Tibial artery (tissue), 4 donors: ENCODE data around the gene TGFB1I1.

Source experiments
- DNase-seq, 2 donors: peaks; one replicate each; pipeline ENCODE4 v3.0.0-alpha.2; 2019
- H3K27ac ChIP-seq, 2 donors: fragments of 200-600 bp; sonication (generic) in 1 of 2; 1 replicate in 1 of 2; 2 replicates in 1 of 2; pipeline ENCODE4 v1.5.1; 2018 to 2019; ENCODE audit warnings: mild to moderate bottlenecking in 1 of 2
- H3K27me3 ChIP-seq, 2 donors: fragments of 200-600 bp; sonication (generic) in 1 of 2; one replicate each; pipeline versions ENCODE4 v1.5.1 to v1.6.0; 2016 to 2019
- H3K36me3 ChIP-seq, 3 donors: fragments of 200-600 bp; sonication (generic) in 2 of 3; one replicate each; pipeline ENCODE4 v1.5.1; 2016 to 2019; ENCODE audit warnings: mild to moderate bottlenecking in 2 of 3
- H3K4me1 ChIP-seq, 4 donors: fragments of 200-600 bp; sonication (generic) in 2 of 4; 1 replicate in 3 of 4; 2 replicates in 1 of 4; pipeline ENCODE4 v1.5.1; 2016 to 2019
- H3K4me3 ChIP-seq, 2 donors: fragments of 200-600 bp; sonication (generic) in 1 of 2; 1 replicate in 1 of 2; 2 replicates in 1 of 2; pipeline ENCODE4 v1.5.1; 2018 to 2019; ENCODE audit warnings: mild to moderate bottlenecking in 2 of 2
- H3K9me3 ChIP-seq, 3 donors: fragments of 200-600 bp; sonication (generic) in 1 of 3; one replicate each; pipeline ENCODE4 v1.5.1; 2016 to 2019
- CTCF ChIP-seq, 2 experiments: fragments of 200-600 bp in 1 of 2; fragments of 450-650 bp in 1 of 2; IDR thresholded peaks; one replicate each; pipeline ENCODE4 v1.5.1; 2017 to 2019; ENCODE audit warnings: antibody characterized with exemption in 2 of 2, mild to moderate bottlenecking in 1 of 2, moderate library complexity in 1 of 2
- intact Hi-C: fragments of 100-400 bp; cut with DNase I; formaldehyde crosslinking; loops from one replicate; pipeline ENCODE4 v1.15.0; 2023; ENCODE audit warnings: low total_unique reads

Gene TGFB1I1

GRCh38 chr16:31513126-31513525, 41.2 kb downstream of the TGFB1I1 start:
- Histone ChIP-seq H3K27ac (no peak overlapping the region), H3K36me3 (no peaks in the 10 kb centered on the region), H3K4me3 (no peak overlapping the region), H3K27me3 (no peaks in the 10 kb centered on the region), H3K9me3 (no peaks in the 10 kb centered on the region), H3K4me1 (peaks cover 0 to 11% (median 2%) of the 10 kb centered on the region in 4 donors)
- intact Hi-C loops: no loop called here
- TF ChIP-seq CTCF (IDR thresholded peaks at IDR 0.05): no peak
- no peak for DNase-seq

GRCh38 chr16:31513884-31514283, 41.9 kb downstream of the TGFB1I1 start:
- H3K27ac ChIP-seq: no peak overlapping the region
- no peak for DNase-seq
- intact Hi-C loops: no loop called here
- no peak for TF ChIP-seq CTCF (IDR thresholded peaks at IDR 0.05)
- H3K27me3 ChIP-seq: no peaks in the 10 kb centered on the region
- no peaks in the 10 kb centered on the region for H3K36me3 ChIP-seq
- H3K4me3 ChIP-seq: no peak overlapping the region
- no peaks in the 10 kb centered on the region for H3K9me3 ChIP-seq
- H3K4me1 ChIP-seq: peaks cover 0 to 10% (median 2%) of the 10 kb centered on the region in 4 donors

DNA sequence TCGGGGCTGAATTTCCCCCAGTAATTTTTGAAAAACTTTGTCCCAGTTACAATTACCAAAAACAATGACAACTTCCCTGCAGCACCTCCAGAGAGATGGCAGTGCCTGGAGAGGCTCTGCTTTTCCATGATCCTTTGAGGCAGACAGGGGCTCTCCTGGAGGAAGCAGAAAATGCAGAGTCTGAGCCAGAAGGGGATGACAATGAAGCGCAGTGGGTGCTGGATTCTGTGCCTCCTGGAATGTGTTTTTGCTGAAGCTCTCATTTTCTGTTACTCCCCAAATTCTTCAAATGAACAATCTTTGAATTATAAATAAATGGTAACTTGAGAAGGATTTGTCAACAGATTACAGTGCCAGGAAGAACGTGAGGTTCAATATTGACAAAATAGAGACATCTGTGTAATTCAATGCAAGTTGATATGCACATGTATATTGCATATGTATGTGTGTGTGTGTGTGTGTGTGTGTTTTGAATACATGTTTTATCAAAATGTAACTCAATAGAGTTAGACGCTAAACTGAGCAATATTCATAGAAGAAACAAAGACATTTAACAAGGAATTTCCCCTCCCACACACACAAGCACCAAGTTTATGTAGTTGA, 45.9 kb downstream of the TGFB1I1 start:
- intact Hi-C loops: no loop called here
- peaks cover 0 to 5% of the 10 kb centered on the region in 2 donors for H3K27me3 ChIP-seq
- DNase-seq: no peak
- no peak overlapping the region for H3K4me3 ChIP-seq
- H3K36me3 ChIP-seq: no peaks in the 10 kb centered on the region
- TF ChIP-seq CTCF (IDR thresholded peaks at IDR 0.05): no peak
- H3K9me3 ChIP-seq: no peaks in the 10 kb centered on the region
- H3K4me1 ChIP-seq: no peaks in the 10 kb centered on the region
- no peak overlapping the region for H3K27ac ChIP-seq

- no peak for DNase-seq
- no peaks in the 10 kb centered on the region for H3K36me3 ChIP-seq
- intact Hi-C loops: no loop called here
- no peak overlapping the region for H3K4me3 ChIP-seq
- no peak overlapping the region for H3K27ac ChIP-seq
- no peaks in the 10 kb centered on the region for H3K4me1 ChIP-seq
- no peak for TF ChIP-seq CTCF (IDR thresholded peaks at IDR 0.05)
- no peaks in the 10 kb centered on the region for H3K9me3 ChIP-seq
- peaks cover 0 to 5% of the 10 kb centered on the region in 2 donors for H3K27me3 ChIP-seq
Measured at GRCh38 chr16:31519759-31520431, 47.9 kb downstream of the TGFB1I1 start.

GRCh38 chr16:31521368-31521767, 49.4 kb downstream of the TGFB1I1 start:
- Histone ChIP-seq H3K27me3 (peaks cover 0 to 5% of the 10 kb centered on the region in 2 donors), H3K9me3 (no peaks in the 10 kb centered on the region), H3K4me1 (no peaks in the 10 kb centered on the region), H3K27ac (no peak overlapping the region), H3K36me3 (no peaks in the 10 kb centered on the region), H3K4me3 (no peak overlapping the region)
- intact Hi-C loops: no loop called here
- TF ChIP-seq CTCF (IDR thresholded peaks at IDR 0.05): no peak
- DNase-seq: no peak
